HEK293 (cell line): ENCODE measurements around the gene INO80E.

ENCODE experiments used
- CTCF ChIP-seq: fragments of 450-650 bp; formaldehyde crosslinking; IDR thresholded peaks from 2 replicates; pipeline ENCODE4 v1.5.1; 2016; ENCODE audit warnings: missing biosample characterization, missing genetic modification characterization
- PRDM4 ChIP-seq: fragments of 450-650 bp; formaldehyde crosslinking; IDR thresholded peaks from 2 replicates; pipeline ENCODE4 v1.5.1; 2017; ENCODE audit warnings: missing biosample characterization, missing genetic modification characterization
- SP2 ChIP-seq: fragments of 450-650 bp; formaldehyde crosslinking; IDR thresholded peaks from 2 replicates; pipeline ENCODE4 v1.5.1; 2016; ENCODE audit warnings: missing biosample characterization, missing genetic modification characterization
- SP7 ChIP-seq: fragments of 450-650 bp; formaldehyde crosslinking; IDR thresholded peaks from 2 replicates; pipeline ENCODE4 v1.5.1; 2016; ENCODE audit warnings: missing biosample characterization, missing genetic modification characterization
- WT1 ChIP-seq: fragments of 450-650 bp; formaldehyde crosslinking; IDR thresholded peaks from 2 replicates; pipeline ENCODE4 v1.5.1; 2016; ENCODE audit warnings: missing biosample characterization, missing genetic modification characterization
- ZBTB49 ChIP-seq: fragments of 450-650 bp; formaldehyde crosslinking; IDR thresholded peaks from 2 replicates; pipeline ENCODE4 v1.5.1; 2016; ENCODE audit warnings: missing biosample characterization, missing genetic modification characterization, low read depth
- ZEB2 ChIP-seq: fragments of 450-650 bp; formaldehyde crosslinking; IDR thresholded peaks from 2 replicates; pipeline ENCODE4 v1.5.1; 2016; ENCODE audit warnings: missing biosample characterization, missing genetic modification characterization
- ZNF169 ChIP-seq: fragments of 450-650 bp; formaldehyde crosslinking; IDR thresholded peaks from 2 replicates; pipeline ENCODE4 v1.5.1; 2016; ENCODE audit warnings: missing biosample characterization, missing genetic modification characterization
- ZNF324 ChIP-seq: fragments of 450-650 bp; formaldehyde crosslinking; IDR thresholded peaks from 2 replicates; pipeline ENCODE4 v1.5.1; 2016; ENCODE audit warnings: missing biosample characterization, missing genetic modification characterization
- ZNF433 ChIP-seq: fragments of 450-650 bp; formaldehyde crosslinking; IDR thresholded peaks from 2 replicates; pipeline ENCODE4 v1.5.1; 2016; ENCODE audit warnings: missing biosample characterization, missing genetic modification characterization, low read depth
- ZNF785 ChIP-seq: fragments of 450-650 bp; formaldehyde crosslinking; IDR thresholded peaks from 2 replicates; pipeline ENCODE4 v1.5.1; 2016; ENCODE audit warnings: missing biosample characterization, missing genetic modification characterization

- TF ChIP-seq CTCF (tag by site-specific recombination) (no peak), ZNF433 (tag by site-specific recombination) (no peak), ZNF169 (tag by site-specific recombination) (no peak), ZNF324 (tag by site-specific recombination) (no peak), ZNF785 (no peak), SP7 (no peak), ZEB2 (tag by site-specific recombination) (no peak), ZBTB49 (tag by site-specific recombination) (no peak), PRDM4 (tag by site-specific recombination) (no peak), WT1 (tag by site-specific recombination) (no peak), SP2 (tag by site-specific recombination) (no peak)
Measured at GRCh38 chr16:30030841-30031413, 34.9 kb downstream of the INO80E start, which contains the start of gene TLCD3B.
